Adrenal gland (tissue), 12 donors: ENCODE results near the gene SAYSD1. TPM values are rescaled to one million over a fixed set of nuclear protein-coding genes. Genes with fewer than 3 reads are reported as not detected.

Source experiments
- DNase-seq, 7 donors: peaks; one replicate each; pipeline ENCODE4 v3.0.0-alpha.2; 2019 to 2020
- H3K27ac ChIP-seq, 5 donors: fragments of 200-600 bp; sonication (generic) in 4 of 5; 1 replicate in 3 of 5; 2 replicates in 2 of 5; pipeline versions ENCODE4 v1.5.1 to v1.8.0; 2016 to 2020; ENCODE audit warnings: mild to moderate bottlenecking in 1 of 5
- H3K27me3 ChIP-seq: fragments of 200-600 bp; 2 replicates; pipeline ENCODE4 v1.8.0; 2021
- H3K36me3 ChIP-seq, 2 donors: fragments of 200-600 bp; replicated peaks in 1 of 2; 1 replicate in 1 of 2; 2 replicates in 1 of 2; pipeline versions ENCODE4 v1.5.1 to v1.8.0; 2018 to 2022
- H3K4me1 ChIP-seq, 2 donors: fragments of 200-600 bp; replicated peaks in 1 of 2; 1 replicate in 1 of 2; 2 replicates in 1 of 2; pipeline versions ENCODE4 v1.5.1 to v1.8.0; 2018 to 2021
- H3K4me3 ChIP-seq, 4 donors: fragments of 200-600 bp; sonication (generic) in 3 of 4; one replicate each; pipeline ENCODE4 v1.5.1; 2016 to 2018
- H3K9me3 ChIP-seq, 3 donors: fragments of 200-600 bp; sonication (generic) in 1 of 3; replicated peaks in 1 of 3; 1 replicate in 2 of 3; 2 replicates in 1 of 3; pipeline versions ENCODE4 v1.5.1 to v1.8.0; 2016 to 2021
- CTCF ChIP-seq, 6 experiments: fragments of 450-650 bp in 4 of 6; fragments of 200-600 bp in 2 of 6; sonication (generic) in 1 of 6; IDR thresholded peaks; 1 replicate in 5 of 6; 2 replicates in 1 of 6; pipeline versions ENCODE4 v1.5.1 to v1.8.0; 2016 to 2021; ENCODE audit warnings: antibody characterized with exemption in 6 of 6, mild to moderate bottlenecking in 2 of 6, moderate library complexity in 1 of 6
- POLR2A ChIP-seq, 2 donors: fragments of 450-650 bp; IDR thresholded peaks; one replicate each; pipeline ENCODE4 v1.6.1; 2017; ENCODE audit warnings: antibody characterized with exemption in 2 of 2, mild to moderate bottlenecking in 2 of 2, moderate library complexity in 1 of 2
- WGBS, 4 donors: extraction: QIAGEN DNeasy Blood & Tissue Kit in 2 of 4; methylation state at CpG; one replicate each; pipeline versions ENCODE4 v1.1.5 to v1.1.7; 2013 to 2017; 5-methylcytosine and 5-hydroxymethylcytosine counted together
- intact Hi-C, 2 donors: fragments of 100-400 bp; cut with DNase I; formaldehyde crosslinking; loops; one replicate each; pipeline versions ENCODE4 v1.14.1 to v1.15.0; 2022 to 2023
- polyA plus RNA-seq, 3 donors: library from polyadenylated mRNA; stranded (reverse); fragments of 200-250 nt in 2 of 3; fragments of 350-450 nt in 1 of 3; fragmentation: Illumina TruSeq in 1 of 3; extraction: RNeasy Lipid Tissue Mini Kit (QIAGEN cat#74804) in 1 of 3; gene quantifications; one replicate each; pipeline ENCODE4 v1.2.3, GENCODE V29; 2013 to 2014
- total RNA-seq, 9 donors: library from RNA; depleted of rRNA in 4 of 9; stranded (reverse); fragments of >200 nt in 4 of 9; fragments of 120-200 nt in 1 of 9; fragmentation: NEBNext Ultra II Directional in 1 of 9; extraction: Animal tissue kit (Norgen Biotek cat#: 25700) in 1 of 9; gene quantifications; one replicate each; pipeline versions ENCODE4 v1.1.0 to v1.2.4, GENCODE V29; 2013 to 2023
- donor health status: healthy with polysubstance abuse.
- donor health status: Bipolar disorder and iron deficiency.
- donor health status: DM: yes; HTN: yes; CAD: no.
- donor health status: DM: no; HTN: no; CAD: no.
- donor health status: DM: no; HTN: no; CAD: no.
- donor health status: DM: yes; HTN: yes; CAD: no.

SAYSD1 gene
- total and polyA plus RNA-seq, 12 donors, result 9.0 to 25.1 (median 13.1) TPM

- Histone ChIP-seq H3K9me3 (no peaks in the 10 kb centered on the region), H3K27ac (no peak overlapping the region), H3K36me3 (no peaks in the 10 kb centered on the region), H3K27me3 (peaks cover 10% of the 10 kb centered on the region), H3K4me1 (no peaks in the 10 kb centered on the region), H3K4me3 (no peak overlapping the region)
- 78 to 85% (median 83%) methylated on average over 4 of the region's 4 CpGs for WGBS, 4 donors
- TF ChIP-seq POLR2A (IDR thresholded peaks at IDR 0.05) (no peak), CTCF (IDR thresholded peaks at IDR 0.05) (no peak)
- intact Hi-C loops, result no loop called here
- DNase-seq, result no peak
These were observed 21.8 kb downstream of the SAYSD1 start for GRCh38 chr6:39093149-39093708.

- 56 to 63% (median 59%) methylated on average over 1 of the region's 1 CpG for WGBS, 4 donors
- DNase-seq, result no peak
- Histone ChIP-seq H3K27ac (no peak overlapping the region), H3K4me3 (no peak overlapping the region), H3K9me3 (no peaks in the 10 kb centered on the region), H3K27me3 (peaks cover 10% of the 10 kb centered on the region), H3K4me1 (no peaks in the 10 kb centered on the region), H3K36me3 (no peaks in the 10 kb centered on the region)
- no peak for TF ChIP-seq POLR2A (IDR thresholded peaks at IDR 0.05)
- TF ChIP-seq CTCF (IDR thresholded peaks at IDR 0.05), result no peak
- intact Hi-C loops, result no loop called here
These were observed 22.9 kb downstream of the SAYSD1 start for GRCh38 chr6:39092124-39092523.

- WGBS, 4 donors, result 61 to 73% (median 67%) methylated on average over 7 of the region's 7 CpGs
- DNase-seq, result no peak
These were observed 23.8 kb downstream of the SAYSD1 start for GRCh38 chr6:39091220-39091619.

GRCh38 chr6:39090036-39090435 lies 24.9 kb downstream of the SAYSD1 start:
- Histone ChIP-seq H3K27ac (no peak overlapping the region), H3K4me1 (no peaks in the 10 kb centered on the region), H3K27me3 (peaks cover 10% of the 10 kb centered on the region), H3K9me3 (no peaks in the 10 kb centered on the region), H3K36me3 (no peaks in the 10 kb centered on the region), H3K4me3 (no peak overlapping the region)
- TF ChIP-seq CTCF (IDR thresholded peaks at IDR 0.05) (no peak), POLR2A (IDR thresholded peaks at IDR 0.05) (no peak)
- intact Hi-C loops, result no loop called here
- no peak for DNase-seq
- 57 to 63% (median 60%) methylated on average over 4 of the region's 4 CpGs for WGBS, 4 donors

More at GRCh38 chr6:39091220-39091619, 23.8 kb downstream of the SAYSD1 start:
- no peaks in the 10 kb centered on the region for H3K36me3 ChIP-seq
- H3K27me3 ChIP-seq, result peaks cover 10% of the 10 kb centered on the region
- H3K27ac ChIP-seq, result no peak overlapping the region
- no peak for TF ChIP-seq CTCF (IDR thresholded peaks at IDR 0.05)
- no peak for TF ChIP-seq POLR2A (IDR thresholded peaks at IDR 0.05)
- no peak overlapping the region for H3K4me3 ChIP-seq
- H3K4me1 ChIP-seq, result no peaks in the 10 kb centered on the region
- intact Hi-C loops, result no loop called here
- H3K9me3 ChIP-seq, result no peaks in the 10 kb centered on the region
